NCI-H446 (cell line): ENCODE results near the gene DNAI2.
A peak's percentile ranks its signal among the peaks of the same experiment; 100 is the strongest.

Experiments used
- DNase-seq, 2 experiments: peaks; one replicate each; lab custom pipeline; 2025; lab: John Stamatoyannopoulos, UW

The DNAI2 gene

DNA sequence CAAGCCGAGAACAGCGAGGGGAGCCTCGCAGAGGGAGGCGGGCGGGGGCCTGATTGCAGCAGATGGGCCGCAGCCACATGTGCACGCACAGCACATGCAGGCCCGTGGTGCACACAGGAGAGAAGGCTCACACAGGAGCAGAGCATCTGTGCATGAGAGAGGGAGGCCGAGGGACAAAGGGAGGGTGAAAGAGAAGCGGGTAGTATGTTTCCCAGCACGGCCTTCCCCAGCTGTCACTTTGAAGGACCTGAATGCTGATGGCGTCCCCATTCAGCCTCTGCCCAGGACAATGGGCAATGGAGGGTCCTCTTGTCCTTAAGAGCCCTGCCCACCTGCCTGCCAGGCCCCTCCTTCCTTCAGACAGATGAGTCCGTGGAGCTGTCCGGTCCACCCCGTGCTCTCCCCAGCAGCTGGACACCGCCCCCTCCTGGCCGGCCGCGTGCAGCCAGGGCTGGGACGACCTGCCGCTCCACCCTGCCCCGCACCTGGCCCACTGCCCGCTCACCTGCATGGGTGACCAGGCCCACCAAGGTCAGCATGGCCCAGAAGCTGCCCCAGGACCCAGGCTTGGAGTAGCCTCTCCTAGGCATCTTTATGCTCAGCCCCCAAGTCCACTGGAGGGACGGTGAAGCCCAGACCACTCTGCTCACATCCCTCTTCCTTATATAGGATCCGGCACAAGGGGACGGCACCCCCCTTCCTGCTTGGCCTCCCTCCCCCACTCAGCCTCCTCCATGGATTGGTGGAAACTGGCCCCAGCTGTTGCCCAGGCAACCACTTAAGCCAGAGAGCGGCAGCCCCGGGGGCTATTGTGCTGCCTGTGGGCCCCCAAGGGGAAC lies 87.4 kb downstream of the DNAI2 start, which contains the start of gene BTBD17:
Gene BTBD17 (minus strand): TSS at position 639 of the 839 bp plus-strand sequence. CDS start 49 bp downstream, at position 590.
- peak in 1 of 2 experiments; percentile 49 for DNase-seq

DNA sequence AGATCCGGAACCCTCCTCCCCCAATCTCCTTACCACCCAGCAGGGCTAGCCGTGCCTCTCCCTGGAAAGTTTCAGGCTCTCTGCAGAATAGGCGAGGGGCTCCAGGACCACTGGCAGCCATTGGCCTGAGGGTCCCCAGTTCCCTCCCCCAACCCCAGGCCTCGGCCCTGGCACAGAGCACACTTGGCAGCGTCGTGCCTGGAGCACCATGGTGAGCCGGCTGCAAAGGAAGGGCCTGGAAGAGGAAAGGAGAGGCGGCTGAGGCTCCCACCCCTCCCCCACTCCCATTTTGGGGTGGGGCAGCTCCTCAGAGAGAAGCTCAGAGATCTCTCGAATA lies 88.0 kb downstream of the DNAI2 start:
- DNase-seq: peak in 1 of 2 experiments; percentile 49

DNA sequence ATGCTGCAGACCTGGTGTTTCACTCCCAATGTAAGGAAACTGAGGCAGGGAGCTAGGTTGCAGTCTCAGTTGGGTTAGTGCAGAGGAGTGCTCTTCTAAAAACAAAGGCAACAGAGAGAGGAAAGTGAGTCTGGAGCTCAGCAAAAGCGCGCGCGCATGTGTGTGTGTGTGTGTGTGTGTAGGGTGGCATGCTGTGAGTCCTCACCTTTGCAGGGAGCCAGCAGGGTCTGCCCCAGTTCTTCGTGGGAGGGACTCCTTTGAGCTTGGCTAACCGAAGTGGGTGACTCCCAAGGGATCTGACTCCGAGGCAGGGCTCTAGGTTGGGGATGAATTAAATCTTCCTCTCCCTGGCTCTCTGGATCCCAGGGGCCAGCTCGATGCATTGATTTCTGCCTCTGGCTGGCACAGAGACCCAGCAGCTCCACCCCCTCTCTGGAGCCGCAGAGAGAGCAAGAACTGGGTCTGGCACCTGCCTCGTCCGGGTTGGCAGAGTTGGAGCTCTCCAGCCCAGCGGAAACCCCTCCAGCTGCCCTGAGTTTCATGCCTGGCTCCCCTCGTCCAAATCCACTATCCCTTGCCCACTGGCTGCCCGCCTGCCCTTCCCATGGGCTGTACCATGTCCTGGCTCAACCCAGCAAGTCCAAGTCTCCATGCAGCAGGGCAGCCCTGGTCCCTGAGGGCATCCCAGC lies 88.9 kb downstream of the DNAI2 start:
- peak; percentile 24 to 64 for DNase-seq
